ENCODE measurements around the gene TMEM263.

Gene TMEM263

DNA sequence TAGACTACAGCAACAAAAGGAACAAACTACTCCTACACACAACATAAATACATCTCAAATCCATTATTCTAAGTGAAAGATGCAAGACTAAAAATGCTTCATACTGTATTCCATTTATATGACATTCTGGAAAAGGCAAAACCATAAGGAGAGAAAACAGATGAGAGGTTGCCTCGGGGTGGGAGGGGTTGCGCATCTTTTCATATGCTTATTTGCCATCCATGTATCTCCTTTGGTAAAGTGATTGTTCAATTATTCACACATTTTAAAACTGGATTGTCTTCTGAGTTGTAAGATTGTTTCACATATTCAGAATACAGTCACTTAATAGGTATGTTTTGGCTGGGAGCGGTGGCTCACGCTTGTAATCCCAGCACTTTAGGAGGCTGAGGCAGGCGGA, 5.1 kb upstream of the TMEM263 start:
- no peak for DNase-seq

DNA sequence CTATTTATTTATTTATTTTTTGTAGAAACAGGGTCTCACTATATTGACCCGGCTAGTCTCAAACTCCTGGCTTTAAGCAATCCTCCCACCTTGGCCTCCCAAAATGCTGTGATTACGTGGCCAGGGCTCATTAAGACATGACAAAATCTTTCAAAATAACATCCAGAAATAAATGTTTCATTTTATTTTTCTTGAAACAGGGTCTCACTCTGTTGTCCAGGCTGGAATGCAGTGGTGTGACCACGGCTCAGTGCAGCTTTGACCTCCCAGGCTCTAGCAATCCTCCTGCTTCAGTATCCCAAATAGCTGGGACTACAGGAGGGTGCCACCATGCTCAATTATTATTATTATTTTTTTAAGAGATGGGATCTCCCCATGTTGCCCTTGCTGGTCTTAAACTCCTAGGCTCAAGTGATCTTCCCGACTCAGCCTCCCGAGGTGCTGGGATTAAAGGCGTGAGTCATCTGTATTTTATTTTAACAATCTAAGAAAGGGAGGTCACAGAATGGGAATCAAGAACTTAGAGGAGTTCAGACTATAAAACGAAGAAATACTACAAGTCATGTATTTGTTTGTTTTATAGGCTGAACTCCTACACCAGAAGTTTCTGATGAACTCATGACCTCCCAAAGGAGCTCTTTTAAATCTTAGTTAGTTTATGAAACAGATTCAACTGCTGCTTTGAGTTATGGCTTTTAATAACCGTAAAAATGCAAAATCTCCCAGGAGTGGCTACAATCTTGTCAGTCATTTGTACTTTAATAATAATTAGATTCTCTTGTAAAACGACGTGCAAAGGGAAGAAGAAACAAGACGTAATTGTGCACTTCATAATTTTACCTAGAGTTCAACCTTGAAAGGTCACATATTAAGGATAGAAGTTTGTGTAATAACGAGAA, 2.1 kb upstream of the TMEM263 start:
- no peak for DNase-seq

DNA sequence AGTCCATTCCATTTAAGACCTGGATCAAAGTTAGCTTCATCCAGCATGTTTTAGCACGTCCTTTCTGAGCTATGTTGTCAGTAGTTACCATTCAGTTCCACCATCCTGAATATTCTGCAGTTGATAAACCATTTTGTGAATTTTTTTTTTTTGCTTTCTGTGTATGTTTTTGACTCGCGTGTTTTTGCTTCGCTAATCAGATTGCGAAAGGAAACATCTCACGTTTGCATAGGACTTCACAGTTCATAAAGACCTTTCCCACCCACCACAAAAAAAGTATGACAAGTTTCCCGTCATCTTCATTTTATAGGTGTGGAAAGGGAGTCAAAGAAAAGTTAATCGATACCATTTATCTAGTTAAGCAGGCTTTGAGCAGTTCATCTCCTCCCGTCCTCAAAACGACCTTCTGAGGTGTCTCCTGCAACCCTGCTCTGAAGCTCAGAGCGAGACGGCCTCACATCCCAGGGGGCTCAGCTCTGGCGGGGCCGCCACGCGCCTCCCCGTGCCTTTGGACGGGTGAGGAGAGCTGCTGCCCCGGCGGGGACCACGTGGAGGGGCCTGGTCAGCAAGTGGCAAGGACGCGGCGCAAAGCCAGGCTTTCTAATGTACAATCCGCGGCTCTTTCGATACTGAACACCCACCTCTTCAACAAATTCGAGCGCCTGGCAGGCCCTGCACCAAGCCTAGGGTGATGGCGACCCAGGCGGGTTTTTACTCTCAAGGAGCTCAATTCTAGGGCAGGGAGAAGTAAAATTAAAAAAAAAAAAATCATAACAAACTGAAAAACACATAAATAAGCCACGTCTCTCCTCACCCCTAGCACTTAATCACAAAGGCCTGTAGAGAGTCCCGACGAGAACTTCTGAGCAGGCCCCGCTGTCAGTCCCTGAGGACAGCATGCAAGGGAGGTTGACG, 988 bp upstream of the TMEM263 start:
- peak; percentile 68 for DNase-seq

DNA sequence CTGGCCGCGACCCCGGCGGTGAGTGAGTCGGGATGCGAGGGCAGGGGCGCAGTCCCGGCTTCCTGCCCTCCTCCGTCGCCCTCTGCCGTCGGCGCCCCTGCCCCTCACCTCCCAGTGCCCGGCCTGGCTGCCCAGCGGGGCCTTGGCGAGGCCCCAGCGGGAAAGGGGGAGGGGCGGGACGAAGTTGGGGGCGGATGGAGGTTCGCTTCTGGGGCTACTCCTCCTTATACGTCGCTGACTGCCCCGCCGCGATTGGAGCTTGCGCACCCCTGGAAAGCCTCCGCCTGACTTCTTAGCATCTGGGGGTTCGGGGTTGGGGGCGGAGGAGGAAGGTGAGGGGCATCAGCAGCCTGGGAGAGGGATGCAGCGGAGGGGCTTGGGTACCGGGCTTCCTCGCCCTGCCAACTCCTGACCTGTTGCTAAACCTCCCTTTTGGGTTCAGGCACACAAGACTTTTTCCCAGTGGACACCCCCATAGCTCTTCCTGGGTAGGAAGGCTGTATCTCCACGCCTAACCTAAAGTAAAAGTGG, 406 bp downstream of the TMEM263 start:
- DNase-seq = peak; percentile 87

DNA sequence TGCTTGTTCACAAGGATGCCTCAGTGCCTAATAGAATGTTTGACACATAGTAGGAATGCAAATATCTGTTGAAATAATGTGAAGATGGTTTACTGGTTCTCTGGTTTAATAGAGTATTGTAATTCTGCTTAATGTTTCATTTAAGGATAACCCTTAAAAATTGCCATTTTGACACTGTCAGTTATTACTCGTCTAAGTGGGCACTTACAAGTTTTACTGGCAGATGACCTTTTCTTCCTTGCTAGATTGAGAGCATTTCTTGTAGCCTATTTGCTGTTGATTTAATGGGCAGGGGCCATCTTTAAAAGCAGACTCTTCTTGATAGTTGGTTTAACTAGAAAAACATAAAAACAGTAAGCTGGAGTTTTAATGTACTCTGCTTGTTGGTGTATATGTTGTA, 1.9 kb downstream of the TMEM263 start:
- no peak for DNase-seq

DNA sequence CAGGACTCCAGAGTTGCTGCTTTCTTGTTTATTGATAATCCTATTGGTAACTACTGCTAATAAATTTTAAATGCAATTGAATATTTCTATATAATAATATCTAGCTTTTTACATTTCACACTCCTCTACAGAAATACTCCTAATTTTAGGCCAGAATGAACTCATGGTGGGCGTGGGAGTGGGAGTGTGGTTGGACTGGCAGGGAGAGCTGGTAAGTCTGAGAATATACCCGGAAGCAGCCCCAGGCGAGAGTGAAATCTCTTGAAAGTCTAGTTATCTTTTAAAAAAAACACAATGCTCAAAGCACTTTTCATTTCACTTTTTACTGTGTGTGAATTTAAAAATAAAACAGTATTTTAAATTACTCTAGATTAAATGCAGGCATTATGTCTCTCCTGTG, 4.7 kb downstream of the TMEM263 start:
- DNase-seq = no peak

DNA sequence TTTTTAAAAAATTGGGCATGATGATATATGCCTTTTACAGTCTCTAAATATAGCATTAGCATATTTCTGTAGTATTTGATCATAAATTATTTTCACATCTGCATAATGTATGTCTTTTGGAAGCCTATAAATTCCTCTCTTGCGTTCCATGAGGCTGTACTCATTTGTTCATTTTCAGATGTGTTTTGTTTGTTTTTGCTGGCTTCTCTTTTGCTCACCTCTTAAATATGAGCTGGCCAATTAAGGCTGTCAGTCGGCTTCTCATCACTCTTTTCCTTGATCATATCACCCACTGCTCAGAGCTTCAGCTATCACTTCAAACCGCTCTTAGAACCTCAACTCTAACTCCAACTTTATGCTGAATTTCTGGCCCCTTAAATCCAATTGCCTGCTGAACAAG, 6.6 kb downstream of the TMEM263 start:
- no peak for DNase-seq

DNA sequence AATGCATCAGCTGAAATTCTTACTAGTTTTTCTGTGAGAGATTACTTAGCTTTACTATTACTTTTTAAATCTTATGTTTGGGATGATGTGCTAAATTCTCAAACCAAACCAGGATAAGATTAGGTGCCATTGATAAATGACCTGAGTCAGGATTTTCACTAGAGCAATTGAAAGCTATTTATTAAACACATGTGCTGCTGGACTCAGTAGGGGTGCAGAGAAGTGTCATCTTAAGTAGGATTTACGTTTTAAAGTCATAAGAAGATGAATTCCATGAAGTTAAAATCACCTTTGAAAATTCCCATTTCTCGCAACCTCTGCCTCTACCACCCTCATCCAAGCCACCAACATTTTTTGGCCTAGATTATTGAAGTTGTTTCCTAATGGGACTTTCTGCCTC, 8.8 kb downstream of the TMEM263 start:
- DNase-seq = no peak

DNA sequence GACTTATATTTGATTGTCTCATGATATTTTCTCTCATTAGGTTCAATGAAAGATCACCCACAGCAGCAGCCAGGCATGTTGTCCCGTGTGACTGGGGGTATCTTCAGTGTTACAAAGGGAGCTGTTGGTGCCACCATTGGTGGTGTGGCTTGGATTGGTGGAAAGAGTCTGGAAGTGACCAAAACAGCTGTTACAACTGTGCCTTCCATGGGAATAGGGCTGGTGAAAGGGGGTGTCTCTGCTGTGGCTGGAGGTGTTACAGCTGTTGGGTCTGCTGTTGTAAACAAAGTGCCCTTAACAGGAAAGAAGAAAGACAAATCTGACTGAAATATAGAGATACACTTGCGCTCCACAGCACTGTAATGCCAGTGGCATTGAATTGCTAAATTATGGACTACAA, 15.4 kb downstream of the TMEM263 start:
- no peak for DNase-seq

DNA sequence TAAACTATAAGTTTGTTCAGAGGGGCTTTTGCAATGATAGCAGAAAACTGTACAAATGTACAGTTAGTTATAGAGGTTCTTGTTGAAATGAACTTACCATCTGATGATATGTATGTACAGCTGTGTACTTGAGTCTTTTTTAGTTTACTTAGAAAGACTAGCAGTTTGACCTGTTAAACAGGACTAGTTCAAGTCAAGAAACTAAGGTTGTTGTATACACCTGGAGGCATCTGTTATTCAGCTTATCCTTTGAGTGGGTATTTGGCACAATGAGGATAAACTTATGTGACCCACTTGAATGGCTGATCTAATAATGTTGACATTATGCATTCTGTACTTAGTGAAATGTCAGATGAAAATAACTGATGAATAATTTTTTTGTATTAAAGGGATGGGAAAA, 17.8 kb downstream of the TMEM263 start:
- DNase-seq = no peak

DNA sequence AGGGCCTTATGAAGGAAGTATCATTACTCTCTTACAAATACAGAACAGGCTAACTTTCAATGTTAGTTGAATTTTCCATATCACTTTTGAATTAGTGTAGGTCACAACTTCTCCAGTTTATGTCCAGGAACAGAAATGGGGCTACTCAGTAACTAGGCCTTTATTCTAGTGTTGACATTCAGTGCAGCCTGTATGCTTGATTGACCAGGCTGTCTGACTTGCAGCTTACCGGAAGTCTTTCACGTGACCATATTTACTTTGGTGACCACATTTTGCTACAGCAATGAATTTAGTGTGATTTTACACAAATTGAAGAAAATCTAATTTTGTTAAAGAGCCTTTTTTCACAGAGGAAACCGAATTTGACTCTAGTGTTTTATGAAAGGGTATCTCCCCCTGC, 18.8 kb downstream of the TMEM263 start:
- DNase-seq = no peak

DNA sequence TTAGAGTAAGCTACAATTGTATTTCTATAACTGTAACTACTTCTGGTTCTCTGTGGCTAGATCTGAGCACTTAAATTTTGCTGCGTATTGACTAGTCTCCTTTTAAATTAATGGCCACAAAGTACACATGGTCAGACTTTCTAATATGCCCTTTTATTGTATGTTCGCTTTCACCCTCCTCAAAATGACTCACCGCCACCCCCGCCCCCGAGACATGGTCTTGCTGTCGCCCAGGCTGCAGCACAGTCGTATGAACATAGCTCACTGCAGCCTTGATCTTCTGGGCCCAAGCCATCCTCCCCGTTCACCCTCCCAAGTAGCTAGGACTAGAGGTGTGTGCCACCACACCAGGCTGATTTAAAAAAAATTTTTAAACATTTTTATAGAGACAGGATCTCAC, 19.4 kb downstream of the TMEM263 start:
- DNase-seq = no peak

DNA sequence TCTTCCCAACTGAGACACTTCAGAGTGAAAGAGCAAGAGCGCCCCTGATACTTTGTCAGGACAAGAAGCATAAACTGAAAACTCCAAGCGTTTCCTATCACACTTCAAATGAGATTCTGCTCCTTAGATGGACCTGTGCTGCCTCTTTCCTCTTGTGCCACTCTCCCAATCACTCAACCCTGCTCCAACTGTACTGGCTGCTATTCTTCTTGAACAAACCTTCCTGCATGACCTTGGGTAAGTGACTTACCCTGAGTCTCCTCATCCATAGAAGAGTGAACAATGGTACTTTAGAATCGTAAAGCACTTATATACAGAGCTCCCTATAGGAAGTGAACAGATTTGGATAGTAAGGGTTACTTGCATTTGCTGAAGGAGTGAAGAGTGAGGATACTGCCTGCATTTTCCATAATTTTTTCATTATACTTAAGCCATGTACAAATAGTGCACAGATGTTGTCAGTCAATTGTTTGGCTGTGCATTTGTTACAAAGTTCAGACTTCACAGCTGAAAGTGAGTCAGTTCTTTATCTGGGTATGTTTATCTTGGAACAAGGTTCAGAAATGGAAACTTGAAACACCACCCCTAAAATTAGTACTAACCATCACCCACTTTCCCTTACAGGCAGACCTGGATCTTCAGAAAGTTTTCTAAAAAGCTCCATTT, 20.4 kb downstream of the TMEM263 start:
- DNase-seq = no peak

DNA sequence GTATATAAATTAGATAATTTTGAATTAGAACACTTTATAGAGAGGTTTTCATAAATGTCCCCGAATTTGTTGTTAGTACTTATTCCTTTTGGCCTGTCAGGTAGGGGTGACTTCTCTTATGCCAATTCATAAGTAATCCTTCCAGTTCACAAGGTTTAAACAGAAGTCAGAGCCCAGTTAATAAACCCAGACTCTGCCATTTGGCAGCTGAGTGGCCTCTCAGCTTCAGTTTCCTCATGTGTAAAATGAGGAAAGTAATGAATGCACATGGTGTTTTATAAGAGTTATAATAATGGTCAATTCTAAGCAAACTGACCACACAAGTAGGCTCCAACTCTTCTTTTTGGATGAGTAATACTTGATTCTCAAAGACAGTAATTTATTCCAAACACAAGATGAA, 21.0 kb downstream of the TMEM263 start:
- DNase-seq = no peak

DNA sequence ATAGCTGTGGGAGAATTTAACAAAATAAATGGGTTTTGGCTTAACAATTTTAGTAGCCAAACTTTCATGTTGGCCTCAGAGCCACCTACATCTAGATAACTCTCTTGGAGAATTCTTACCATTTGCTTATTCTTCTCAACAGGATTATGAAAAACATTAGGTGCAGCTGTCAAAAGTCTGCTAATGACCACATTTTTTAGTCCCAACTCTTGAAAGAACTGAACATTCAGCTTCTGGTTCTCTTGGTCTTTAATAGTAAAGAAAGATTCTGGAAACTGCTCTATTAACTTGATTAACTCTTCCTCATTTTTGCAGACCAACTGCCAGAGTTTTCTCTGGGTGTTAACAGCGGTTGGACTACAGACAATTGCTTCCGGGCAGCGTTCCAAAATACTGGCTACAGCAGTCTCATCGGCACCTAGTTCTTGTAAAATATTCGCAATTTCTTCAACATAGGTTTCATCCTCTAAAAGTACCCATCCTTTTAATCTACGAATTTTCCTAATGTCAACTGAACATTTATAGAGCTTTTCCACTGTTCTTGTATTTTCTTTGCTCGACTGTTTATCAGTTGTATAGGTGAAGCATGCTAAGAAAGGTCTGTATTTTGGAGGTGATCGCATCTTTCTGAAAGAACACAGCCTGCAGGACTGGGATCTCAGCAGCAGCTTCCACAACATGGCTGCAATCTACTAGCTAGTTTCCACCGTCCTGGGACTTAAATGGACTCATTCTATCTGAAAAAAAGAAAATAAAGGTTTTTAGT, 22.5 kb downstream of the TMEM263 start:
- no peak for DNase-seq

DNA sequence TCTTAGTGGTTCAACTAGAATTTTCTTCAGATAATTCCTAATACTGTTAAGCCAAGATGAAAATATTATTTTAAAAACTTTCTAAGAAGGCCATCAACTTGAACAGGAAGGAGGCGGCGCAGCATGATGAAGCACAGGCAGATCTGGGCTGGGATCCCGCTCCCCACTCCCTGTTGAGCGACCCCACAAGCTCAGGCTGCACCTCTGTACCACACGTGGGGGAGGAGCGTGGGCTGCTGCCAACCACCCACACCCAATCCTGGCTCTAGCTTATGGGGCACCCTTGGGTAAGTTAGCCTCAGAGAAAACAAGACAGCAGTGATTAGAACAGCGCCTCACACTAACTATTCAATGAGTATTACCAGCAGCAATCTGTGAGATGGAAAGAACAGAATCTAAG, 25.2 kb downstream of the TMEM263 start:
- DNase-seq = no peak

DNA sequence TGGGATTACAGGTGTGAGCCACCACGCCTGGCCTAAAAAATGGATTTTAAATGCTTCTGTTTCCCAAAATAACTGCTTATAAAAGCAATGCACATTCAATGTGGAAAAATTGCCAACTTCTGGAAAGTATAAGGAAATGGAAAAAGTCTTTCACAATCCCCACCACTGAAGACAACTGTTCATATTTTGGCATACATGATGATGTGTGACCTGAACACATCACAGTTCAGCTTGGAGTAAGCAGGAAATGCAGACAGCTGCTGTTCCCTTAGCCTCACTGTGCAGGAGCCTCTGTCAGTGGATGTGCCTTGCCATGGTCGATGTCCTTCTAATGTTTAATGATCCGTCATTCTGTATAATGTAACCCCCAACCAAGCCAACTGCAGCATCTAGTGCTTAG, 26.1 kb downstream of the TMEM263 start:
- no peak for DNase-seq

DNA sequence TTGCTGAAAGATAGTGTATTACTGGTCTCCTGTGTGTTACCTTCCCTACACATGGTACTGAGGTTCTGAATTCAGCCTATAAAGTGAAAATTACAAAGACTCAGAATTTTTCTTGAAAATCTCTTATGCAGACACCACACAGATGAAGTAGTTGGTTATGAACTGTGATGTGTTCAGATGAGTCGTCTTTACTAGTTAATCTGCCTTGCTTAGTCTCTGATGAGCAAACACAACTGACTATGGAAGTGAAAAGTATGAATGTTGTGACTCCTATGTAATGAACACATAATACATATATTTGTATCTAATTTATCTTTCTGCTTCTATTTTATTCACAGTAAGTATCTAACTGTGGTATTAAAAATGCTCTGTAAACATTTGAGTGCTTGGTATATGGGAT, 26.5 kb downstream of the TMEM263 start:
- DNase-seq = no peak

DNA sequence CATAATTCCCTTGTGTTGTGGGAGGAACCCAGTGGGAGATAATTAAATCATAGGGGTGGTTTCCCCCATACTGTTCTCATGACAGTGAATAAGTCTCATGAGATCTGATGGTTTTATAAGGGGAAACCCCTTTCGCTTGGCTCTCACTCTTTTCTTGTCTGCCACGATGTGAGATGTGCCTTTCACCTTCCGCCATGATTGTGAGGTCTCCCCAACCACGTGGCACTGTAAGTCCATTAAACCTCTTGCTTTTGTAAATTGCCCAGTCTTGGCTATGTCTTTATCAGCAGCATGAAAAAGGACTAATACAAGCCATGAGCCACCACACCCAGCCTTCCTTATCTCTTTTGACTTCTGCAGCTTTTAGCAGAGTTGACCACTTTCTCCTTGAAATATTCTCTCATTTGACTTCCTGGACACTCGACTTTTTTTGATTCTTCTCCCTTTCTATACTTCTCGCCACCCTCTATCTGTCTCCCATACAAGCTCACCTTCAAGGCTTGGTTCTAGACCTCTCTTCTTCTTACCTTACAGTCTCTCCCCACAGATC, 29.0 kb downstream of the TMEM263 start:
- DNase-seq = no peak

DNA sequence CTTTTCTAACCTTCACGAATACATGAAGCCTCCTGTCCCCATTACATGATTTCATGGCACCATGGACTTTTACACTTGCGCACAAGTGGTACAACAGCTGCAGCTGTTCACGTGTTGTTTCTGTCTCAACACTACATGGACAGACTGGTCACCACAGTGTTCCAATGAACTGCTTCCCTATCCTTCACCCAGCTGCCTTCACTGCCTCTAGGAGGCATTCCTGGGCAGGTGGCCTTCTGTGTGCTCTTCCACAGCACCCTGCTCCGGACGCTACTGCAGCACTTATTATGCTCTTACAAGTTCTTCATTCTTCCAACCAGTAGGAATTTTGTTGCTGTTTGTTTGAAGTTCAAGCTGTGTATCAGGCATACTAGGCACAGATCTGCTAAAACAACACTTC, 29.8 kb downstream of the TMEM263 start:
- no peak for DNase-seq

DNA sequence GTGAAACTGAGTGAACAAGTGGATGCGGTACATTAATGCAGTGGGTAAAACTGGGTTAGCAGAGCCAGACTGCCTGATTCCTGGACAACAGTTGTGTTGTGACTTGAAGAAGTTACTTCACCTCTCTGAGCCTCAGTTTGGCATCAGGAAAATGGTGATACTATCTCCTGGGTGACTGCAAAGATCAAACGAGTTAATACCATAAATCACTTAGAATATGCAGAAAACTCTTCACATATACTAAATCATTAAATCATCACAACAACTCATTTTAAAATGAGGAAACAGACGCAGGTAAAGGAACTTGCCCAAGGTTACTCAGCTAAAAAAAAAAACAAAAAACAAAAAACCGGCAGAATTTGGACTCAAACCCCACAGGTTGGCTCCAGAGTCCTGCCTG, 30.4 kb downstream of the TMEM263 start:
- DNase-seq = no peak

All from left hindlimb (tissue), 1 donor.